ENCODE results near the gene NPTN.

GRCh38 chr15:73570355-73571032 lies 62.7 kb downstream of the NPTN start:
- TF ChIP-seq CTCF (IDR thresholded peaks at IDR 0.05) (no peak), POLR2A (IDR thresholded peaks at IDR 0.05) (no peak)
